GM18868 (cell line): ENCODE results near the gene TAX1BP1.
"Not testable (repeated sequence)": the region's sequence is repeated elsewhere in the genome, so short reads cannot be mapped to it uniquely, and the experiment has no call there.

ENCODE experiments used
- ATAC-seq: cut with Tn5 transposase; IDR thresholded peaks from one replicate; pipeline ENCODE4 v1.9.1; 2021; ENCODE audit warnings: mild to moderate bottlenecking, moderate library complexity; ENCODE audit not compliant: unreplicated experiment

Gene TAX1BP1

GRCh38 chr7:27840760-27841364, 100.9 kb downstream of the TAX1BP1 start:
- ATAC-seq: no peak

- no peak for ATAC-seq
These were observed 102.2 kb downstream of the TAX1BP1 start for GRCh38 chr7:27842094-27842692.

GRCh38 chr7:27842851-27843250, 102.9 kb downstream of the TAX1BP1 start:
- no peak for ATAC-seq

GRCh38 chr7:27843584-27844305, 103.8 kb downstream of the TAX1BP1 start:
- no peak for ATAC-seq

GRCh38 chr7:27846388-27846787, 106.4 kb downstream of the TAX1BP1 start:
- no peak for ATAC-seq

GRCh38 chr7:27850531-27850930, 110.6 kb downstream of the TAX1BP1 start:
- no peak for ATAC-seq

GRCh38 chr7:27856703-27857485, 116.9 kb downstream of the TAX1BP1 start:
- ATAC-seq: not testable (repeated sequence)

- ATAC-seq: no peak
These were observed 120.8 kb downstream of the TAX1BP1 start for GRCh38 chr7:27860800-27861199.

- ATAC-seq: no peak
These were observed 121.8 kb downstream of the TAX1BP1 start for GRCh38 chr7:27861747-27862146.

GRCh38 chr7:27863880-27864279, 123.9 kb downstream of the TAX1BP1 start:
- no peak for ATAC-seq

GRCh38 chr7:27866256-27866655, 126.3 kb downstream of the TAX1BP1 start:
- ATAC-seq: no peak

- no peak for ATAC-seq
These were observed 127.1 kb downstream of the TAX1BP1 start for GRCh38 chr7:27866828-27867672.

GRCh38 chr7:27868131-27868550, 128.2 kb downstream of the TAX1BP1 start:
- no peak for ATAC-seq

GRCh38 chr7:27869056-27869455, 129.1 kb downstream of the TAX1BP1 start:
- ATAC-seq: no peak

- ATAC-seq: no peak
These were observed 130.6 kb downstream of the TAX1BP1 start for GRCh38 chr7:27870595-27870994.

- ATAC-seq: no peak
These were observed 131.1 kb downstream of the TAX1BP1 start for GRCh38 chr7:27871086-27871485.

GRCh38 chr7:27871866-27872265, 131.9 kb downstream of the TAX1BP1 start:
- ATAC-seq: no peak

GRCh38 chr7:27872356-27873275, 132.7 kb downstream of the TAX1BP1 start:
- ATAC-seq: no peak
